Articular chondrocyte of knee joint (primary cell): ENCODE data around the gene NUDT10. TPM values are rescaled to one million over a fixed set of nuclear protein-coding genes. Genes with fewer than 3 reads are reported as not detected.

Experiments used
- total RNA-seq: library from RNA; depleted of rRNA; stranded (reverse); fragments of >200 nt; gene quantifications from 2 replicates; pipeline ENCODE4 v1.2.3, GENCODE V29; 2012

The NUDT10 gene
- 3.7 and 4.3 TPM in 2 replicates for total RNA-seq

GRCh38 chrX:51332188-51332942, at the start of gene NUDT10:
Gene NUDT10 (plus strand): TSS chrX:51332822. CDS start chrX:51332966, 144 bp downstream.

Other genes with a start within 250 kb of the NUDT10 start
- 26.5 TPM in 2 replicates for gene NUDT11, start 163.8 kb downstream of the NUDT10 start, total RNA-seq